H1 (cell line): ENCODE data around the gene PLA2G15. TPM values are rescaled to one million over a fixed set of nuclear protein-coding genes. Genes with fewer than 3 reads are reported as not detected.

ENCODE experiments used
- CTCF ChIA-PET: fragments of 300-600 bp; sonication (Branson Sonifier 250); formaldehyde crosslinking; loops from one replicate; lab custom pipeline; 2021; ENCODE audit not compliant: partially characterized antibody; lab: Charles Lee
- POLR2A ChIA-PET: fragments of 300-600 bp; sonication (Branson Sonifier 250); formaldehyde crosslinking; loops from one replicate; lab custom pipeline; 2021; ENCODE audit warnings: inconsistent platforms; ENCODE audit not compliant: partially characterized antibody; lab: Charles Lee
- DNase-seq, 2 experiments: peaks; one replicate each; pipeline versions ENCODE4 v3.0.0 to v3.0.0-alpha.2; 2010 to 2022; ENCODE audit warnings: low spot score in 2 of 2, low read depth in 1 of 2, mixed read lengths in 1 of 2
- FAIRE-seq: peaks from 2 replicates; lab custom pipeline; 2011; peaks lifted over from hg19 to GRCh38; lab: Jason Lieb, UNC
- H2AFZ ChIP-seq: 2 replicates; pipeline ENCODE4 v1.8.1; 2012; ENCODE audit warnings: low read length, inconsistent platforms
- H2AK5ac ChIP-seq: 2 replicates; pipeline ENCODE4 v1.6.1; 2013; ENCODE audit warnings: low read depth, low read length
- H2BK120ac ChIP-seq: replicated peaks from 2 replicates; pipeline ENCODE3; 2013; ENCODE audit warnings: low read depth, low read length, inconsistent platforms
- H2BK12ac ChIP-seq: 2 replicates; pipeline ENCODE4 v1.6.1; 2013; ENCODE audit warnings: low read depth, low read length
- H2BK15ac ChIP-seq: 2 replicates; pipeline ENCODE4 v1.6.1; 2013; ENCODE audit warnings: low read length
- H2BK20ac ChIP-seq: 2 replicates; pipeline ENCODE4 v1.6.1; 2013; ENCODE audit warnings: low read length
- H2BK5ac ChIP-seq: 2 replicates; pipeline ENCODE4 v1.6.1; 2013; ENCODE audit warnings: low read depth, low read length
- H3K14ac ChIP-seq: 2 replicates; pipeline ENCODE4 v1.6.1; 2013; ENCODE audit warnings: inconsistent platforms; ENCODE audit not compliant: insufficient read length
- H3K18ac ChIP-seq: 2 replicates; pipeline ENCODE4 v1.6.1; 2013; ENCODE audit warnings: low read length; ENCODE audit errors: extremely low read depth
- H3K23ac ChIP-seq: 2 replicates; pipeline ENCODE4 v1.6.1; 2013; ENCODE audit warnings: inconsistent platforms; ENCODE audit not compliant: insufficient read length
- H3K23me2 ChIP-seq: 2 replicates; pipeline ENCODE4 v1.6.1; 2013; ENCODE audit warnings: low read depth, low read length
- H3K27ac ChIP-seq: 2 replicates; pipeline ENCODE4 v1.6.1; 2011; ENCODE audit warnings: low read depth, low read length, inconsistent platforms
- H3K27me3 ChIP-seq, 4 experiments: replicated peaks in 1 of 4; 1 replicate in 1 of 4; 2 replicates in 3 of 4; pipeline versions ENCODE4 v1.6.1 to v1.8.1; 2011 to 2013; ENCODE audit warnings: low read length in 3 of 4, mild to moderate bottlenecking in 3 of 4, inconsistent platforms in 2 of 4, mixed read lengths in 2 of 4, moderate library complexity in 1 of 4; ENCODE audit not compliant: control insufficient read depth in 3 of 4, insufficient read depth in 3 of 4; ENCODE audit errors: extremely low read depth in 1 of 4
- H3K36me3 ChIP-seq, 4 experiments: 2 replicates each; pipeline versions ENCODE4 v1.6.1 to v1.8.1; 2011 to 2013; ENCODE audit warnings: mild to moderate bottlenecking in 4 of 4, low read length in 3 of 4, moderate library complexity in 2 of 4, control low read depth in 1 of 4, inconsistent platforms in 1 of 4; ENCODE audit not compliant: insufficient read depth in 4 of 4, control insufficient read depth in 2 of 4
- H3K4ac ChIP-seq: replicated peaks from 2 replicates; pipeline ENCODE3; 2013; ENCODE audit warnings: low read length, low read depth, mixed read lengths, inconsistent platforms; ENCODE audit not compliant: insufficient read length
- H3K4me1 ChIP-seq, 4 experiments: replicated peaks in 1 of 4; 1 replicate in 1 of 4; 2 replicates in 3 of 4; pipeline versions ENCODE4 v1.6.1 to v1.8.1; 2011 to 2013; ENCODE audit warnings: low read length in 3 of 4, inconsistent platforms in 2 of 4, mixed read lengths in 1 of 4; ENCODE audit not compliant: insufficient read depth in 4 of 4, control insufficient read depth in 3 of 4
- H3K4me2 ChIP-seq, 2 experiments: 2 replicates each; pipeline versions ENCODE4 v1.6.1 to v1.8.1; 2011 to 2013; ENCODE audit warnings: low read depth in 2 of 2, low read length in 2 of 2, control low read depth in 1 of 2, inconsistent platforms in 1 of 2, mild to moderate bottlenecking in 1 of 2; ENCODE audit not compliant: insufficient read depth in 1 of 2
- H3K4me3 ChIP-seq, 4 experiments: fragments of 200-600, 300-600 bp in 1 of 4; sonication (generic), shearing (Covaris generic), sonication (Bioruptor Twin) in 1 of 4; 2 replicates each; pipeline versions ENCODE4 v1.5.1 to v1.8.1; 2011 to 2016; ENCODE audit warnings: low read length in 4 of 4, low read depth in 3 of 4, control low read depth in 2 of 4, inconsistent platforms in 2 of 4, mild to moderate bottlenecking in 2 of 4, mixed read lengths in 1 of 4, moderate library complexity in 1 of 4; ENCODE audit not compliant: insufficient read depth in 2 of 4; ENCODE audit errors: extremely low read depth in 1 of 4
- H3K56ac ChIP-seq: replicated peaks from 2 replicates; pipeline ENCODE3; 2013; ENCODE audit warnings: low read depth, mild to moderate bottlenecking, mixed read lengths, low read length, inconsistent platforms; ENCODE audit not compliant: insufficient read length
- H3K79me1 ChIP-seq: 2 replicates; pipeline ENCODE4 v1.6.1; 2013; ENCODE audit warnings: low read depth, low read length, control low read depth
- H3K79me2 ChIP-seq, 2 experiments: 2 replicates each; pipeline versions ENCODE4 v1.6.1 to v1.8.1; 2012 to 2013; ENCODE audit warnings: low read length in 2 of 2, mild to moderate bottlenecking in 2 of 2, inconsistent platforms in 1 of 2; ENCODE audit not compliant: insufficient read depth in 2 of 2, control insufficient read depth in 1 of 2
- H3K9ac ChIP-seq, 4 experiments: replicated peaks in 1 of 4; 1 replicate in 1 of 4; 2 replicates in 3 of 4; pipeline versions ENCODE4 v1.6.1 to v1.8.1; 2011 to 2013; ENCODE audit warnings: low read depth in 3 of 4, low read length in 3 of 4, control low read depth in 2 of 4, mild to moderate bottlenecking in 2 of 4, moderate library complexity in 2 of 4, inconsistent platforms in 1 of 4; ENCODE audit errors: extremely low read depth in 1 of 4
- H3K9me3 ChIP-seq, 2 experiments: 2 replicates each; pipeline versions ENCODE4 v1.6.1 to v1.8.1; 2012 to 2013; ENCODE audit warnings: mild to moderate bottlenecking in 2 of 2, moderate library complexity in 2 of 2, control low read depth in 1 of 2, inconsistent platforms in 1 of 2, low read depth in 1 of 2, low read length in 1 of 2, mixed read lengths in 1 of 2; ENCODE audit not compliant: insufficient read depth in 2 of 2
- H4K20me1 ChIP-seq, 2 experiments: replicated peaks in 1 of 2; 2 replicates each; pipeline versions ENCODE3 to v1.8.1; 2011 to 2013; ENCODE audit warnings: inconsistent platforms in 2 of 2, low read length in 2 of 2, mild to moderate bottlenecking in 1 of 2; ENCODE audit not compliant: insufficient read depth in 2 of 2, control insufficient read depth in 1 of 2
- H4K5ac ChIP-seq: 2 replicates; pipeline ENCODE4 v1.6.1; 2013; ENCODE audit warnings: low read length, low read depth, mixed read lengths, inconsistent platforms; ENCODE audit not compliant: insufficient read length
- H4K8ac ChIP-seq: 2 replicates; pipeline ENCODE4 v1.8.0; 2013; ENCODE audit warnings: mild to moderate bottlenecking, moderate library complexity, low read length, inconsistent platforms; ENCODE audit not compliant: insufficient read depth; ENCODE audit errors: extremely low read depth
- H4K91ac ChIP-seq: replicated peaks from 2 replicates; pipeline ENCODE3; 2013; ENCODE audit warnings: low read length, mixed read lengths, inconsistent platforms; ENCODE audit not compliant: insufficient read length
- EGR1 ChIP-seq: IDR thresholded peaks from 2 replicates; pipeline ENCODE4 v1.6.1; 2011; ENCODE audit warnings: low read depth, low read length, borderline replicate concordance
- GABPA ChIP-seq: IDR thresholded peaks from 2 replicates; pipeline ENCODE4 v1.6.1; 2011; ENCODE audit warnings: mild to moderate bottlenecking, low read length, moderate library complexity, borderline replicate concordance; ENCODE audit not compliant: insufficient read depth
- SUZ12 ChIP-seq: fragments of 200-600 bp; sonication (generic); IDR thresholded peaks from 2 replicates; pipeline ENCODE4 v1.6.1; 2012; ENCODE audit warnings: mild to moderate bottlenecking, inconsistent platforms, low read length, moderate library complexity, mixed read lengths
- TAF7 ChIP-seq: optimal IDR thresholded peaks from 2 replicates; pipeline ENCODE3; 2011; ENCODE audit warnings: low read depth, mild to moderate bottlenecking, inconsistent platforms, low read length, moderate library complexity, borderline replicate concordance
- WGBS, 2 experiments: shearing (Covaris generic) in 1 of 2; methylation state at CpG; one replicate each; pipeline versions ENCODE4 v1.1.6 to v1.1.7; 2013 to 2015; ENCODE audit warnings: low lambda C conversion rate in 2 of 2, mixed read lengths in 2 of 2, inconsistent platforms in 1 of 2, low coverage in 1 of 2, missing lambda C conversion rate in 1 of 2; ENCODE audit not compliant: insufficient replicate concordance in 2 of 2, insufficient coverage in 1 of 2, insufficient read length in 1 of 2; ENCODE audit errors: extremely low coverage in 1 of 2, missing lambda C conversion rate in 1 of 2; 5-methylcytosine and 5-hydroxymethylcytosine counted together
- polyA plus RNA-seq, 7 experiments: library from polyadenylated mRNA; depleted of rRNA in 3 of 7; stranded (reverse) in 5 of 7; unstranded in 2 of 7; fragments of >200 nt in 5 of 7; fragments of 200-250 nt in 2 of 7; gene quantifications; 1 replicate in 5 of 7; 2 replicates in 1 of 7; 4 replicates in 1 of 7; pipeline versions ENCODE4 v1.2.1 to v1.2.3, GENCODE V29; 2011 to 2013; ENCODE audit warnings: missing spikeins in 2 of 7, mixed read lengths in 2 of 7
- total RNA-seq: library from RNA; stranded (reverse); fragmentation: NEBNext Ultra II Directional; extraction: Animal tissue kit (Norgen Biotek cat#: 25700); gene quantifications from 2 replicates; pipeline ENCODE4 v1.2.1, GENCODE V29; 2021

Gene PLA2G15
- total and polyA plus RNA-seq, 2 of the 8 experiments (the other 6 are each of a cell fraction or from before 2014, with no cell fraction given) = 11.2 to 12.0 TPM

DNA sequence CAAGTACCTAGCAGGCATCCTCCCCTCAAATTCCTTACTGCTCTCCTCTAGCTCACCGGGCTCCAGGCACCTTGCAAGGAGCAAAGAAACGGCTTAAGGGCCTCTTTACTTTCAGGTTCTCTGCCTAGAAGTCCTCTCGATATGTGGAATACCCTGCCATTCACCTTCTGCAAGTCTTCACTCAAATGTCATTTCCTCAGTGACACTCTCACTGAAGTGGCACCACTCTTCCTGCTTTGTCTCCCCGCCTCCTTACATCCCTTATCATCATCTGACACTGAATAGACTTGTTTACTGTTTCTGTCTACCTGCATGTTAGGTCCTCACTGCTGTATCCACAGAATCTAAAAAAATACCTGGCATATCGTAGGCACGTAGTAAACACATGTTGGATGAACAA is 64.6 kb downstream of the PLA2G15 start:
- Histone ChIP-seq H2BK15ac (no peak overlapping the region), H4K20me1 (peaks cover 0 to 7% of the 10 kb centered on the region in 2 experiments), H4K5ac (peak overlapping the region; percentile 6), H3K18ac (no peak overlapping the region), H3K4ac (no peak overlapping the region), H3K4me3 (peak overlapping the region; percentile 69 to 96 (median 86)), H3K9me3 (no peaks in the 10 kb centered on the region), H3K23me2 (peaks cover 9% of the 10 kb centered on the region; the same call in 1 of the 2 replicates), H2BK20ac (no peak overlapping the region), H3K4me2 (peak overlapping the region; percentile 93 to 98), H3K79me2 (peaks cover 4 to 29% of the 10 kb centered on the region in 2 experiments), H3K79me1 (peaks cover 5% of the 10 kb centered on the region; the same call in 1 of the 2 replicates), H3K36me3 (peaks cover 0 to 33% (median 12%) of the 10 kb centered on the region in 4 experiments; a peak in 7 of 8 replicates), H3K23ac (peak overlapping the region; percentile 42), H3K14ac (no peak overlapping the region), H2AK5ac (no peak overlapping the region), H3K27ac (no peak overlapping the region), H4K8ac (no peak overlapping the region), H3K4me1 (peaks cover 3 to 6% (median 4%) of the 10 kb centered on the region in 4 experiments; a peak in 5 of 7 replicates), H2AFZ (no peak overlapping the region), H4K91ac (no peak overlapping the region), H2BK12ac (no peak overlapping the region), H2BK5ac (no peak overlapping the region), H3K9ac (peak overlapping the region; percentile 49 to 89 (median 83)), H3K56ac (no peak overlapping the region), H2BK120ac (no peak overlapping the region), H3K27me3 (no peaks in the 10 kb centered on the region)
- POLR2A ChIA-PET = interaction anchor here (0.7 to 3.8 kb wide), 4 partner anchors 10 to 65 kb away, joined by 3 to 35 read pairs (median 11); partner anchors contain the start of gene PLA2G15
- no peak for DNase-seq
- FAIRE-seq = no peak
- TF ChIP-seq TAF7 (no peak), EGR1 (no peak), GABPA (no peak), SUZ12 (no peak)
- 75% methylated on average over 6 of the region's 6 CpGs; no CpG with 5 or more reads in 1 of the 2 experiments for WGBS, 2 experiments
- CTCF ChIA-PET = interaction anchor here (0.9 to 1.3 kb wide), 2 partner anchors 46 to 48 kb away, joined by 3 to 6 read pairs; partner anchors contain the start of gene SLC7A6
